ENCODE data around the gene EMC7.

The EMC7 gene

GRCh38 chr15:34046471-34047145 lies 55.1 kb downstream of the EMC7 start:
- in situ Hi-C loops (cut with MboI; ENCODE audit: low sequenced_read_pairs), result no loop called here

- in situ Hi-C loops (cut with MboI; ENCODE audit: low sequenced_read_pairs), result no loop called here
Measured at GRCh38 chr15:34043813-34044212, 57.8 kb downstream of the EMC7 start.

- in situ Hi-C loops (cut with MboI; ENCODE audit: low sequenced_read_pairs), result no loop called here
Measured at GRCh38 chr15:34043391-34043790, 58.3 kb downstream of the EMC7 start.

- in situ Hi-C loops (cut with MboI; ENCODE audit: low sequenced_read_pairs), result no loop called here
Measured at GRCh38 chr15:34039790-34040113, 61.9 kb downstream of the EMC7 start.

DNA sequence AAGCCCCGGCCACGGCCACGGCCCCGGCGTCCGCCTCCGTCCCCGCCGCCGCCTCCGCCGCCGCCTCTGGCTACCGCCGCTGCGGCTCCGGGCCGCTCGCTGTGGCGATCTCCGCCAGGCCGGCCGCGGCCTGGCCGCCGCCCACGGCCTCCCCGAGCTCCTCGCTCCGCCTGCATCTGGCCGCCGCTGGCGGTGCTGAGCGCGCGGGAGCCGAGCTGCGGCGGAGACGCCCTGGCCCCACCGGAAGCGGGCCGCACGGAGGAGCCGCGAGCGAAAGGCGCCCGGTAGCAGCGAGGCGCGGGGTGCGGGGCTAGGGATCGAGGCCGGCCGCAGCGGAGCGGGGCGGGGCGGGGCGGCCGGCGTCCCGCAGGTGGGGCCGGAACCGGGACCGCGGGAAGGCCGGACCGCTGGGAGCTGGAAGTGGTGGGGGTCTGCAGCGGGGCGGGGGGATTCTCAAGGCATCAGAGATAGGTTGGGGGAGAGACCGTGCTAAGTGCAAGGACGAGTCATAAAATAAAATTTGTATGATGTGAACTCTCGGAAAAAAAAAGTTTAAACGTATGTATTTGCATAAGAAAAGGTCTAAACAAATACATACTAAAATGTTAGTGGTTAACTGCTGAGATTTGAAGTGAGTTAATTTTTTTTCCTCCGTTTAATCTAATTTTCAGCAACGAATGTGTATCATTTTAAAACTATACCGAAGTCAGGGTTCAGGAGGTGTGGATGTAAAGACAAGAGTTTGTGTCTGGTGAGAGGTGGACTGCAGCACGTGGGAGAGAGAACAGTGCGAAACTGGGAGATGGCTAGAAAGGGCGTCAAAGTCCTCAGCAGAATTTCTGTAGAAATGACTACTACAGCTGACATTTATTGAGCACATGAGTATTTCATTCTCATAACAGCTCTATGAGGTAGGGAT lies 62.5 kb downstream of the EMC7 start, which contains the start of gene AVEN:
Gene AVEN, minus strand, starts transcription at position 334 of the 919 bp plus-strand sequence. Its CDS starts 158 bp downstream, at position 176.
- in situ Hi-C loops (cut with MboI; ENCODE audit: low sequenced_read_pairs), result no loop called here

DNA sequence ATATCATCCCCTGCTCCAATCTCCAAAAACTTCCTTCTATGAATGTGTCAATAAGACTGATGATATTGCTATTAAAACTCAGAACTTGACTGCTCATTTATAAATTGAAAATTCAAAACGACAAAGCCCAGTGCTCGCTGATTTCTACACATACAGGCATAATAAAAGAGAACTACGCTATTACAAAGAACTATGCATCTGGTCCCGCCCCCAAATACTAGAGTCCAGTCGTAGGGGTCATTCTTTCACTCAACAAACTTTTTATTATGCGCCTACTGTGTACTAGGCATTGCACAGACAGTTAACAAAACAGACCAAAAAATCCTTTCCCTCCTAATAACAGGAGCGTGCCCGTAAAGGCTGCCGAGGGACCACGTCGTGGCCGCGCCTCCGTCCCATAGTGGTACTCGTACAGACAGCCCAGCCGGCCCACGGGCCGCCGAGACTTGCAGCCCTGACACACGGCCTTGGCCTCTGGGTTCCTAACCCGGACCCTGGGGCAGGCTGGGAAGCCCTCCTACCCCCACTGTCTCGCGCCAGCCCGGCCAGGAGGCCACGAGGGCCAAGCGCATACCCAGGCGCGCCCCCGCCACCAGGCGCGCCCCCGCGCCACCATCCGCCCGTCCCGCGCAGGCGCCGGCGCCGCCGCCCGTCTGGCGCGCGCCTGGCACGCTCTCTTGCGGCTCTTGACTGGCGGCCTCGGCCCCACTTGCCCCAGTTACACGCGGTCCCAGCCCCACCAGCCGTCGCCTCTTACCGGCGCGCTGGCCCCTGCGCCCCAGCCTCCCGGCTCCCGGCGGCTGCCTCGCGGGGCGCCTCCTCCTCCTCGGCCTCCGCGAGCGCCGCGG lies 63.4 kb downstream of the EMC7 start:
- in situ Hi-C loops (cut with MboI; ENCODE audit: low sequenced_read_pairs), result no loop called here

Data from HL-60/S4 treated with retinoic acid at 250 ng/mL for 4 days and 3 days (cell line).